ENCODE data around the gene FNDC5.

GRCh38 chr1:32873484-32873883 is 2.8 kb upstream of the FNDC5 start:
- TF ChIP-seq CTCF (conservative IDR thresholded peaks at IDR 0.05; ENCODE audit: low read depth in 2 of 2) (no peak), EZH2 (IDR thresholded peaks at IDR 0.05; ENCODE audit: low read depth, unreplicated experiment) (no peak), JUNB (IDR thresholded peaks at IDR 0.05; ENCODE audit: unreplicated experiment) (no peak), EZH2phosphoT487 (IDR thresholded peaks at IDR 0.05; ENCODE audit: unreplicated experiment) (no peak), CREB1 (CRISPR knock-in tag; IDR thresholded peaks at IDR 0.05; ENCODE audit: low read depth) (no peak)

Data from GM23338 (cell line).